ENCODE measurements around the gene KCNJ5.

DNA sequence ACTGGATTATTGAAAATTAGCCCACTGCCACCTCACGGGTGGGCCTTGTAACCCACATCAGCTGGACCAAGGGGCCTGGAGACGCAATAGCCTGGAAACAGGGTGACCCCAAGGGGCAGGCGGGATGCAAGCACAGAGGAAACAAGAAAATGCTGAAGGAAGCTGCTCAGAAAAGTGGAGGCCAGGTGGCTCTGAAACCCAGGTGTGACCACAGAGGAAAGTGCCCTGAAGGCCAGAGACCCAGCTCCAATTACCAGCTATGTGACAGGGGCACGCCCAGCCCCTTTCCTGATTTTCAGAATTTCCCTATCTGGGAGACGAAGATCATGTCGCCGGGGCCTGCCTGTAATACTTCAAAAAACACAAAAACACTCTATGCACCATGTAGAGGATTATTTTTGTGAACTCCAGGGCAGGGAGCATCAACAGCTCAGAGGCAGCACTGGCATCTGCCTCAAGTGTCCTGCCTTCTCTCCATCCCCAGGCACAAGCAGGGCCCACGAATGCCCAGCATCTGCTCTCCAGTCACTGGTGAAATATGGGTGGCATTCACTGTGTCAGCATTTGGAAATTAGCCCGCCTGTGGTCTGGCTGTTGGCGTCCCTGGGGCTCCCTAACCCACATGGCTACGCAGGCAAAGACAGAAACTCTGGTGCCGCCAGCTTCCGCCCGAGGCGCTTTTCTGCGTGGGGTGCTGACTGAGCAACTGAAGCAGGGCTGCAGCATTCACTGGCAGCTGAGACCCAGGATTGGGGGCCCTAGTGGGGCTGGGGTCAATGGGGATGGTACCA, 30.4 kb upstream of the KCNJ5 start:
- TF ChIP-seq EZH2 (IDR thresholded peaks at IDR 0.05), result no peak
- TF ChIP-seq, protein P1, sequence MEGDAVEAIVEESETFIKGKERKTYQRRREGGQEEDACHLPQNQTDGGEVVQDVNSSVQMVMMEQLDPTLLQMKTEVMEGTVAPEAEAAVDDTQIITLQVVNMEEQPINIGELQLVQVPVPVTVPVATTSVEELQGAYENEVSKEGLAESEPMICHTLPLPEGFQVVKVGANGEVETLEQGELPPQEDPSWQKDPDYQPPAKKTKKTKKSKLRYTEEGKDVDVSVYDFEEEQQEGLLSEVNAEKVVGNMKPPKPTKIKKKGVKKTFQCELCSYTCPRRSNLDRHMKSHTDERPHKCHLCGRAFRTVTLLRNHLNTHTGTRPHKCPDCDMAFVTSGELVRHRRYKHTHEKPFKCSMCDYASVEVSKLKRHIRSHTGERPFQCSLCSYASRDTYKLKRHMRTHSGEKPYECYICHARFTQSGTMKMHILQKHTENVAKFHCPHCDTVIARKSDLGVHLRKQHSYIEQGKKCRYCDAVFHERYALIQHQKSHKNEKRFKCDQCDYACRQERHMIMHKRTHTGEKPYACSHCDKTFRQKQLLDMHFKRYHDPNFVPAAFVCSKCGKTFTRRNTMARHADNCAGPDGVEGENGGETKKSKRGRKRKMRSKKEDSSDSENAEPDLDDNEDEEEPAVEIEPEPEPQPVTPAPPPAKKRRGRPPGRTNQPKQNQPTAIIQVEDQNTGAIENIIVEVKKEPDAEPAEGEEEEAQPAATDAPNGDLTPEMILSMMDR (IDR thresholded peaks at IDR 0.05), result no peak
